ENCODE data around the gene GNB1L.
"Not testable (repeated sequence)": the region's sequence is repeated elsewhere in the genome, so short reads cannot be mapped to it uniquely, and the experiment has no call there.

The GNB1L gene

DNA sequence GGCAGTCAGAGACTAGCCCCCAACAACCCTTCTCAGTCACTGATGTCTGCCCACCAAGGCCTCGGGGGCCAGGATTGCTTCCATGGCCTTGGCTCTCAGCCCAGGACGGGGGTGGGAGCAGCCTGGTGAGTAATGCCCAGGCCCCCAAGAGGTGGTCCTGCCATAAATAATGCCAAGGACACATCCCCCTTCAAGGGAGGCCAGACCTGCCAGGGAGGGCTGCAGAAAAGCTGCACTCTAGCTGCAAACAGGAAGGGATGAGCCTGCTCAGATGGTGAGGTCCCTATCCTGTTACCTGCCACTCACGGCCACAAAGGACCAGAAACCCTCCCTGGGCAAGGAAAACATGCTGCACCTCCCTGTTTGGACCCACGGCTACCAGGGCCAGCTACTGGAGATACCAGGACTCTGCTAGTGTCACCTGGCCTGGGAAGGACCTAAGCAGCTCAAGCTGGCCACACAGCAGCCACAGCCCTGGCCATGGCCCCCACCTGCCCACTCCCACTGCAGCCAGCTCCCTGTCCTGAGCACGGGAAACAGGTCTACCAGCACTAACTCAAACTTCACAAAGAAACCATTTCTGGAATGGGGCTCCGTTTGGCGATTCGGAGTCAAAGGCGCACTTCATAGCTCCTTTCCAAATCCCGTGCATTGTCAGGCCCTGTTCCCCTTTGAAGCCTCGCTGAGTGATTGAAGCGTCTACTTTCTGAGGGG lies 12.1 kb downstream of the GNB1L start:
- no peak for DNase-seq

DNA sequence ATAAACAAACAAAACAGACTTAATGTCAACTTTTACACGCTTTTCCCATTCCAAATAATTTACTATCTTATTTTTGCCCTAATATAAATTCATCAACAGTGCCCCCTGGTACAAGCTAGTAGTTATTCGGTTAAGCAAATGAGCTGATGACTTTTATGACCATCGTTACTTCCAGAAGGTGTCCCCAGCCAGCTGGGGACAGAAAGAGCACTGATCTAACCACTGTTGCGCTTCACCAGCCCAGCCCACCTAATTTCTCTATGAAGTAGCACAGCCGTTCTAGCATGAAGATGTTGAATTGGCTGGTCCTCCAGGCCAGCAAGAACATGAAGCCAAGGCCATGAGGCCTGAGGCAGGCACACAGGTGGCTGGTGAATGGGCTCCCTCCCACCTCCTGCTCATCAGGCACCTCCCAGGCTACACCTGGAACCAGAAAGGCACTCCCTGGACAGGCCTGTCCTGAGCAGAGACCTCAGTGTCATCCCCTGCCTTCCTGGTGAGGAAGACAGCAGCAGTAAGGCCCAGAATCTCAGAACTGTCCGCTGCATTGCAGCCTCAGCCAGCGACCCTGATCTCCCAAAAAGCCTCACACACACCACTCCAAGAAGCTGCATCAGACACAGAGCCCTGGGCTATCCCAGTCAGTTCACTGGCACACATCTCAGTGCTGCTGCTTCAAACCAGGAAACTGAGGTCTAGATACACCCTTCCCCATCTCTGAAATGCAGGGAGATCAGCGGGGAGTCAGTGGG lies 12.9 kb downstream of the GNB1L start:
- DNase-seq, result no peak

- DNase-seq, result no peak
Measured at GRCh38 chr22:19840955-19841640, 13.6 kb downstream of the GNB1L start.

DNA sequence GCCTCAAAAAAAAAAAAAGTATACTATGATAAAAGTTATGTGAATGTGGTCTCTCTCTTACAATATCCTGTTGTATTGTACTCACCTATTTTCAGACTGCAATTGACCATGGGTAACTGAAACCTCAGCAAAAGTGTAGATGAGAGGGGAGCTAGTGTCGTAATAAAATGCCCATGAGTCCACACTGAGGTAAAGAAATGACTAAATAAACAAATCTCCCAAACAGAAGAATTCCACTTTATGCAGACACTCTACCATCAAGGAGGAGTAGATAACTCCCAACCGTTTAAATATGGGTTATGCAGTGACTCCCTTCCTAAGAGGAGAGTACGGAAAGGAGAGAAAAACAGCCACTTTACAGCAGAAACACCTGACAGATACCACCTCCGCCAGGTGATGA lies 14.6 kb downstream of the GNB1L start:
- no peak for DNase-seq

DNA sequence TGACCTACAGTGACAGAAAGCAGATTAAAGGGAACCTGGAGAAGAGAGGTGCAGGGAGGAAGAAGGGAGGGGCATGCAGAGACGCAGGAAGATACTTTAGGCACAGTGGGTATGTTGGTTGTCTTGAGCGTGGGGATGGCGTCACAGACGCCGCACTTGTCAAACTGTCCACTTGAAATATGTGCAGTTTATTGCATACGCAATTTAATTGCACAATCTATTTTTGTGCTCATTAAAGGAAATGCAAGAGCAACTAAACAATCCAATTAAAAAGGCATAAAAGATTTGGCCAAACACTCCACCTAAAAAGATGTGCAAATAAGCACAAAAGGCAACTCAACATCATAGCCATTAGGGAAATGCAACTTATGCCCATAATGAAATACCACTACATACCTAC lies 16.8 kb downstream of the GNB1L start:
- no peak for DNase-seq

- no peak for DNase-seq
Measured at GRCh38 chr22:19836512-19836911, 18.2 kb downstream of the GNB1L start.

GRCh38 chr22:19834599-19834998 lies 20.1 kb downstream of the GNB1L start:
- DNase-seq, result no peak

DNA sequence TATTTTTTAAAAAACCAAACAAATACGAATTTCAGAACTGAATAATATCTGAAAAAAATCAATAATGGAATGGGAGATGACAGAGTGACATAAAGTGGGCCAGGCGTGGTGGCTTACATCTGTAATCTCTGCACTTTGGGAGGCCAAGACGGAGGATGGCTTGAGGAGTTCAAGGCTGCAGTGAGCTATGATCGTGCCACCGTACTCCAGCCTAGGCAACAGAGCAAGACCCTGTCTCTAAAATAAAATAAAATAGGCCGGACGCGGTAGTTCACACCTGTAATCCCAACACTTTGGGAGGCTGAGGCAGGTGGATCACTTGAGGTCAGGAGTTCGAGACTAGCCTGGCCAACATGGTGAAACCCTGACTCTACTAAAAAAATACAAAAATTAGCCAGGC lies 21.3 kb downstream of the GNB1L start:
- not testable (repeated sequence) for DNase-seq

GRCh38 chr22:19832476-19833108 lies 22.1 kb downstream of the GNB1L start:
- DNase-seq, result no peak

- DNase-seq, result not testable (repeated sequence)
Measured at GRCh38 chr22:19831979-19832378, 22.7 kb downstream of the GNB1L start.

DNA sequence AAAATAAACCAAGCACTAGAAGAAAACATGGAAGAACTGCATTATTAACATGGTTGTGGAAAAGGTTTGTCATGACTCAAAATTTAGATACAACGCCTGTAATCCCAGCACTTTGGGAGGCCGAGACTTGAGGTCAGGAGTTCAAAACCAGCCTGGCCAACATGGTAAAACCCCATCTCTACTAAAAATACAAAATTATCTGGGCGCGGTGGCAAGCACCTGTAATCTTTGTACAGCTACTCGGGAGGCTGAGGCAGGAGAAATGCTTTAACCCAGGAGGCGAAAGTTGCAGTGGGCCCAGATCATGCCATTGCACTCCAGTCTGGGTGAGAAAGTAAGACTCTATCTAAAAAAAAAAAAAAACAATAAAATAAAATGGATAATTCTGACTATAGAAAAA lies 23.7 kb downstream of the GNB1L start:
- no peak for DNase-seq

DNA sequence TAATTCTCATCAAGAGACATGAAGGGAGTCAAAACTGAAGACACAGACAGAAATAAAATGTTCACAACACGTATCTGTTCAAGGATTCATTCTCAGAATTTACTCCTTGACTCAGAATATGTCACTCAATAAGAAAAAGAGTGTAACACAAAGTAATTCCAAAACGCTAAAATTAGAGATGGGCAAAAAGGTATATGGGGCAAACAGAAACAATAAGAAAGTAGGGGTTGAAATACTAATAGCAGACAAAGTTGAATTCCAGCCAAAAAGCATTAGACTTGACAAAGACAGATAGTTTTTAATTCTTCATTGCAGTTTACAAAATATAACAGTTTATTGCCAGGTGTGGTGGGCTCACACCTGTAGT lies 26.7 kb downstream of the GNB1L start:
- DNase-seq, result no peak

GRCh38 chr22:19827341-19828034 lies 27.2 kb downstream of the GNB1L start:
- DNase-seq, result no peak

- DNase-seq, result no peak
Measured at GRCh38 chr22:19826619-19826950, 28.1 kb downstream of the GNB1L start.

DNA sequence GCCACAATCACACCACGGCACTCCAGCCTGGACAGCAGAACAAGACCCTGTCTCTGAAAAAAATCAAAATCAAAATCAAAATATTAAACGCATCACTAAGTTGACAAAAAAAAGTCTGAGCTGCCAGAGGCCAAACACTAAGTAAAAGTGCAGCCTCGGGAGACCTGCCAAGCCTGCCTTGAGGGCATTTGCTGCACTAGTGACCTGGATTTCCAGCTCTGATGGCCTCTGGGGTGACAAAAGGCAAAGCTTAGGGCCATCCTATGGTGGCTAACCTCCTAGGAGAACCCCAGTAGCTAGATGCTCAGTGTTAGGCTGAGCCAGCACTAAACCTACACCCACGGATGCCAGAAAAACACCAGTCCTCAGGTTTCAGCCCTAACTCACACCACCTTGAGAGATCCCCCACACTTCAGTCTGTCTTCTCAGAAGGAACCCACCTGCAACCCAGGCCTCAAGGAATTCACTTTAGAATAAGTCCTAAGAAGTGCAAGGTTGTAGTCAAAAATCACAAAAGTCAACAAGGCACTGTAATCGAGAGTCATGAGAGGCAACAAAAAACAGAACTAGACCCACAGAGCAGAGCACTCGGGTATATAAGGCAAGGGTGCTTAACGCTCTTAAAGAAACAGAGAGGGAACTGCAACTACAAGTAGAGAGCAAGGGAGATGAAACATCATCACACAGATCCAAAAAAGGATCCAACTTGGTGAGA lies 28.6 kb downstream of the GNB1L start:
- no peak for DNase-seq

DNA sequence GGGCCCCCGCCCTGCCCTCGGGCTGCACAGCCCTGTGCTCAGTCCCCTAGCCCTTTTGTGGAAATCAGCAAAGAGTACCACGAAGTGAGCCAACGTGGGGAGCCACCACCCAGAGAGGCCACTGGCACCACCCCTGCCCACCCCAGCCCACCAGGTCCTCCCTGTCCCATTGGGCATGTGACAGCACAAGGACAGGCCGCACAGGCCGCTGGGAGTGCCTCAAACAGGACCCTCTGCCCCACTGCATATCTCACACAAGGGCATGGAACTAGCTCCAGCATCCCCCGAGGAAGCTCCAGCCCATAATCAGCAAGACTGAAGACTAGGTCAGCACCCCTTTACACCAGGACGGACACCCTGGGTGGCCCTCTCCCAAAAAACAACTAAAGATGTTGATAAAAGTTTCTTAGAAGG lies 29.7 kb downstream of the GNB1L start:
- DNase-seq, result no peak

- no peak for DNase-seq
Measured at GRCh38 chr22:19824212-19824925, 30.3 kb downstream of the GNB1L start.

DNA sequence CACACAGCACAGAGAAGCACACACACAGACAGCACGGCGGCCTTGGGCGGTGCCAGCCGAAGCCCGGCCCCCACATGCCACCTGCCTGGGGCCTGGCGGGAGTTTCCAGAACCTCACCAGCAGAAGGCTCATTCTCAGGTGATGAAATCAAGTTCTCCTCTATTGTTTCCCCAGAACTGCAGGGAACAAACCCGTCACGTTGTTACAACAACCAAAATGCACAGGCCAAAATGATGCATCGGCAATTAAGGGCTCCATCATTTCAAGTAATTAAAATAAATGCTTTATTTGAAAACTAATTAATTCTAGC lies 30.8 kb downstream of the GNB1L start:
- DNase-seq, result no peak

GRCh38 chr22:19823191-19823901 lies 31.3 kb downstream of the GNB1L start:
- DNase-seq, result no peak

- no peak for DNase-seq
Measured at GRCh38 chr22:19822301-19823117, 32.2 kb downstream of the GNB1L start.
